ENCODE data around the gene RPS26. TPM values are rescaled to one million over a fixed set of nuclear protein-coding genes. Genes with fewer than 3 reads are reported as not detected.

The RPS26 gene
- total RNA-seq, 1 experiment from 2014 or later = 60.4 TPM

GRCh38 chr12:56007564-56008559, 33.9 kb upstream of the RPS26 start:
- peaks cover 59% of the 10 kb centered on the region for H3K4me1 Mint-ChIP-seq (ENCODE audit: low read depth, unreplicated experiment)
- intact Hi-C loops (cut with micrococcal nuclease; ENCODE audit: unreplicated experiment) = loop anchor here (1.0 kb wide), 1 partner anchor 11 kb away; the partner anchor contains the start of gene SUOX
- POLR2A ChIA-PET = interaction anchor here (1.2 to 1.8 kb wide), 4 partner anchors 11 to 97 kb away, joined by 3 to 13 read pairs (median 7); partner anchors contain the start of genes PA2G4, RAB5B and SUOX
- peaks cover 6% of the 10 kb centered on the region; the same call in 1 of the 2 replicates for H3K36me3 ChIP-seq (ENCODE audit: control insufficient read depth, insufficient read depth, low read length)
- H3K9me3 ChIP-seq = no peaks in the 10 kb centered on the region
- H3K27me3 Mint-ChIP-seq (ENCODE audit: insufficient read depth, unreplicated experiment) = no peaks in the 10 kb centered on the region
- H3K4me3 Mint-ChIP-seq (ENCODE audit: unreplicated experiment) = peak overlapping the region; percentile 93
- H3K4me1 ChIP-seq = peaks cover 54% of the 10 kb centered on the region
- H3K27me3 ChIP-seq (replicated peaks; ENCODE audit: control insufficient read depth, insufficient read depth, low read length) = no peaks in the 10 kb centered on the region
- DNase-seq = peak; percentile 75 to 81
- H3K36me3 Mint-ChIP-seq (ENCODE audit: insufficient read depth, unreplicated experiment) = peaks cover 47% of the 10 kb centered on the region
- peak overlapping the region; percentile 52 for H3K4me3 ChIP-seq (ENCODE audit: low read depth, low read length)
- CTCF ChIA-PET = interaction anchor here (0.6 to 2.8 kb wide), 6 partner anchors 10 to 111 kb away, joined by 4 to 20 read pairs (median 12); partner anchors contain the start of gene SUOX
- no TSS peak for BruUV-seq (replicated peaks)
- no peak for TF ChIP-seq CTCF (IDR thresholded peaks at IDR 0.05; ENCODE audit: insufficient read depth in 1 of 2, low read depth in 1 of 2, low read length in 1 of 2, severe bottlenecking in 1 of 2, unreplicated experiment in 1 of 2)
- H3K27ac Mint-ChIP-seq (ENCODE audit: unreplicated experiment) = peak overlapping the region; percentile 82
- H3K9me3 Mint-ChIP-seq (ENCODE audit: unreplicated experiment) = no peaks in the 10 kb centered on the region

- Histone ChIP-seq H3K36me3 (ENCODE audit: control insufficient read depth, insufficient read depth, low read length) (peaks cover 1% of the 10 kb centered on the region; the same call in 1 of the 2 replicates), H3K9me3 (no peaks in the 10 kb centered on the region), H3K27me3 (replicated peaks; ENCODE audit: control insufficient read depth, insufficient read depth, low read length) (no peaks in the 10 kb centered on the region), H3K4me3 (ENCODE audit: low read depth, low read length) (no peak overlapping the region), H3K4me1 (peaks cover 77% of the 10 kb centered on the region)
- Mint-ChIP-seq H3K9me3 (ENCODE audit: unreplicated experiment) (no peaks in the 10 kb centered on the region), H3K27ac (ENCODE audit: unreplicated experiment) (peak overlapping the region; percentile 78), H3K4me3 (ENCODE audit: unreplicated experiment) (peak overlapping the region; percentile 93), H3K4me1 (ENCODE audit: low read depth, unreplicated experiment) (peaks cover 59% of the 10 kb centered on the region), H3K36me3 (ENCODE audit: insufficient read depth, unreplicated experiment) (peaks cover 36% of the 10 kb centered on the region), H3K27me3 (ENCODE audit: insufficient read depth, unreplicated experiment) (no peaks in the 10 kb centered on the region)
- TF ChIP-seq CTCF (IDR thresholded peaks at IDR 0.05; ENCODE audit: insufficient read depth in 1 of 2, low read depth in 1 of 2, low read length in 1 of 2, severe bottlenecking in 1 of 2, unreplicated experiment in 1 of 2) = no peak
- peak; percentile 81 to 84 for DNase-seq
- intact Hi-C loops (cut with micrococcal nuclease; ENCODE audit: unreplicated experiment) = loop anchor here (1.0 kb wide), 3 partner anchors 9 to 31 kb away; partner anchors contain the start of gene RPS26
- ChIA-PET POLR2A (interaction anchor here (1.0 to 1.6 kb wide), 7 partner anchors 12 to 192 kb away, joined by 3 to 8 read pairs (median 4); partner anchors contain the start of genes DNAJC14, ORMDL2, RAB5B and SARNP), CTCF (interaction anchor here (0.8 to 2.8 kb wide), 4 partner anchors 13 to 272 kb away, joined by 4 to 20 read pairs (median 8); partner anchors contain the start of gene SUOX)
- BruUV-seq (replicated peaks) = TSS peak; percentile 22
Measured at GRCh38 chr12:56010111-56010570, 31.6 kb upstream of the RPS26 start.

Measured in Caco-2 (cell line).